Endothelial cell of umbilical vein (primary cell): ENCODE measurements around the gene INPP5B.

ENCODE experiments used
- CTCF ChIP-seq, 2 donors: IDR thresholded peaks; 1 replicate in 1 of 2; 2 replicates in 1 of 2; pipeline ENCODE4 v1.5.1; 2011; ENCODE audit warnings: low read length in 2 of 2, mild to moderate bottlenecking in 2 of 2, moderate library complexity in 2 of 2, control low read depth in 1 of 2, inconsistent platforms in 1 of 2, low read depth in 1 of 2; ENCODE audit not compliant: insufficient read depth in 1 of 2; ENCODE audit errors: extremely low read depth in 1 of 2
- MAX ChIP-seq: IDR thresholded peaks from 2 replicates; pipeline ENCODE4 v1.6.1; 2011; ENCODE audit not compliant: insufficient read depth, insufficient read length

GRCh38 chr1:37836788-37837187, 110.1 kb downstream of the INPP5B start:
- TF ChIP-seq CTCF (IDR thresholded peaks at IDR 0.05; ENCODE audit: extremely low read depth in 1 of 2, insufficient read depth in 1 of 2, low read depth in 1 of 2, low read length in 2 of 2), result no peak
- no peak for TF ChIP-seq MAX
